GM19467 (cell line): Measurements from ENCODE around the gene GPS1.

ENCODE experiments used
- ATAC-seq: cut with Tn5 transposase; IDR thresholded peaks from one replicate; pipeline ENCODE4 v1.9.1; 2021; ENCODE audit warnings: mild to moderate bottlenecking, moderate library complexity; ENCODE audit not compliant: unreplicated experiment

Gene GPS1

DNA sequence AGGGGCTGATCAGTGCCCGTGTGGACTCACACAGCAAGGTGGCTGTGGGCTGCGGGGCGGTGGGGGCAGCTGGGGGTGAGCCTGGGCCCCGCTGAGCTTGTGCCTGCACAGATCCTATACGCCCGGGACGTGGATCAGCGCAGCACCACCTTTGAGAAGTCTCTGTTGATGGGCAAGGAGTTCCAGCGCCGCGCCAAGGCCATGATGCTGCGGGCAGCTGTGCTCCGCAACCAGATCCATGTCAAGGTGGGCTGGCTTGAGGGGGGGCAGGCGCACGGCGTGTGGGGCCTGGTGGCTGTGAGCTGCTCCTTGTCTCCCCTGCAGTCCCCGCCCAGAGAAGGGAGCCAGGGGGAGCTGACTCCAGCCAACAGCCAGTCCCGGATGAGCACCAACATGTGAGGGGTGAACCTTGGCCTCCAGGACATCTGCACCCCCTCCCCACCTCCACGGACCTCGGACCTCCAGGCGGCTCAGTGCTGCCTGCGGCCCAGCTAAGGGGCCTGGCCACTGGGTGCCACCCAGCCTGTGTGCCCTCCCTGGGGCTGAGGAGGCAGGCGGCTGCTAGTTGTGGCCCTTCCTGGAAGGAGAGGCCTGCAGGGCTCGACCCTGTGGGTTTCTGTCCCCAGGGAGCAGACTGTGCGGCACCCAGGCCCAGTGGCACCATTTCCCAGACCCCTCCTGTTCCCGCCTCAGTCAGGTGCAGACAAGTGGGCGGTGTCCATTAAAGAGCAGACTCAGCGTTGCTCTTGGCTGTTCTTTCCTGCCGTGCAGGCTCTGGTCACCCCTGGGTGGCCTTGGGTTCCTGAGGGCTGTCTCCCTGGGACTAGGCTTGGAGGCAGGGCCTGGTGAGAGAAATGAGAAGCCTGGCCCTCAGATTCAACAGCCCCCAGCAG, 5.3 kb downstream of the GPS1 start:
- no peak for ATAC-seq

DNA sequence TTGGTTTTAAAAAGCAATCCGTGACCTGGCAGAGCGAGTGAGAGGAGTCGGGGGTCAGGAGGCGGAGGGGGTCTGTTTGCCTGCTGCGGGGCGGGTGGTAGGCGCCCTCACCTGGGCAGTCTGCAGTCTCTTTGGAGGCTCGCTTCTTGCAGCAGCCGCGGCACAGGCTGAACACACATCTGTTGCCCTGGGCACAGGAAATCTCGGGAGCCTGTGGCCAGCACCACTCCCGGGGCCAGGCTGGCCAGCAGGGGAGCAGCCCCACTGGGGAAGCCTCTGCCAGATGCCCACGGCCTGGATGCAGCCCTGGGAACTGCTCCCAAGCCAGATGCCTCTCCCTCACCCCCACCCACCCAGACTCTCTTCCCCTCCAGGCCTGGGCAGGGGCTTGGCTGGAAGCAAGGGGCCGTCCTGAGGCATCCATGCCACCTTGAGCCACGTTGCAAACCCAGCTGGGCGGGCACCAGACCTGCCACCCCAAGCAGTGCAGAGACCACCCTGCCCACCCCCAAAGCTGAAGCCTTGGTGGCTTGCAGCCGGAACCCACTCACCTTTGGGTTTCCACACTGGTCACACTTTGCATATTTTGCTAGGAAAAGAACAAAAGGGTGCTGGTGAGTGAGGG, 6.6 kb downstream of the GPS1 start:
- ATAC-seq = no peak

- no peak for ATAC-seq
These were observed 7.2 kb downstream of the GPS1 start for GRCh38 chr17:82058855-82059249.

- ATAC-seq = no peak
These were observed 7.7 kb downstream of the GPS1 start for GRCh38 chr17:82059272-82060000.

DNA sequence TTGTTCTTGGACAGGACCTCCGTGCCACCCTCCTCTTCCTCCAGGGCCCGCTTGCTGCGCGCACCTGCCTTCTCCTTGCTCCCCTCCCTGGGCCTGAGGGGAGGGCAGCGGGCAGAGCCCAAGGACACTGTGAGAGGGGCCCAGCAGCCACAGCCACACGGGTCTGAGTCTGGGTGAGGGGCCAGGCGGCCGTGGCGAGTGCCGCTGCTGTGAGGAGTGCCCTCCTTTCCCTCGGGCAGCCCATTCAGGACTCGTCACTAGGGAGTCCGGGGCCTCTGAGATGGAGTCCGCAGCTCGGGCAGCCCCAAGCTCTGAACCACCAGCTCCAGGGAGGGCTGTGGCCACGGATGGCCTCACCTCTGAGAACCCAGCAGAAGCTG, 8.3 kb downstream of the GPS1 start:
- ATAC-seq = no peak

DNA sequence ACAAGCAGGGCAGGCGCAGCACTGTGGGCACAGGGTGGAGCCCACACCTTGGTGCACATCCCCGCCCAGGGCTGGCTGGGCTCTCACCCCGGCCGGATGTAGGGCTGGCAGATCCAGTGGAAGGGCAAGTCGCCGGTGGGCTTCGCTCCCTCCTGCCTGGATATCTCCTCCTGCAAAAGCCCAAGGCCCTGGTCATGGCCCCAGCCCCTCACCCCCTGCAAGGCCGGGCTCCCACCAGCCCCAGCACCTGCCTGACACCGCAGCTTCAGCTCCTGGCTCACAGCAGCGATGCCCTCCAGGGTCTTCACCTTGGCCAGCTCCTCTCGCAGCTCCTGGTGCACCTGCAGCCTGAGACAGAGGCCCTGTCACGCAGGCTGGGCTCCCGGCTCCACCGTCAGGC, 8.9 kb downstream of the GPS1 start:
- ATAC-seq = no peak

DNA sequence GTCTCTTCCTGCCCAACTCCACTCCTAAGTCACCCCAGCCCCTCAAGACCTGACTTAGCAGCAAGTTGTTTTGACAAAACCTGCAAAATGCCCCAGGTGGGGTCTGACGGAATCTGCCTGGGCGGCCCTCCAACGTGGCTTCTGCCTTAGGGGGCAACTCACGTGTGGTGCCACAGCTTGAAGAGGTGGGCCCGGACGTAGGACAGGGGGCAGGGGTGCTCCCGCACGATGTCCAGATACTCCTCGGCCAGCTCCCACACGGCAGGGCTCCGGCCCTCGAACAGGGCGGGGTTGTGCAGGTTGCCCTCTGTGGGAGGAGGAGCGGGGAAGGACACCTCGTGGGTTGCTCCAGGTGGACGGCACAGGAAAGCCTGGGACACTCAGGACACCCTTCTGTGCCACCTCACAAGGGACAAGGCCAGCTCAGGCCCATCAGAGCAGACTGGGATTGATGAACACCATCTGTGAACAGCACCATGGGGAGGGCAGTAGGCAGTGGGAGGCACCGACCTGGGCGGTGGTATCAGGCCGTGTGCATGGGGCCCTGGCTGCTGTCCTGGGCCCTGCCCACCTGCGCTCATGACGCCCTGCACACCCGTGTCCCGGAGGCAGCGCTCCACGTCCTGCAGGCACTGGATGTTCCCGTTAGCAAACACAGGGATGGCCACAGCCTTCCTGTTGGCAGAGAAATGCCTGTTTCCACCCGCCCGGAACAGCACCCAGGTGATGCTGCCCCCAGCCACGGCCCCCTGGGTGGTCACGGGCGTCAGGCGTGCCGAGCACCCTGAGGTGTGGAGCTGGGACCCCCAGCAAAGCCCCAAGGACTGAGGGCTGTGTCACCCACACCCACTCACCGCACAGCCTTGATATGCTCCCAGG, 9.6 kb downstream of the GPS1 start:
- ATAC-seq = no peak

GRCh38 chr17:82062076-82062983, 10.6 kb downstream of the GPS1 start:
- ATAC-seq = no peak

DNA sequence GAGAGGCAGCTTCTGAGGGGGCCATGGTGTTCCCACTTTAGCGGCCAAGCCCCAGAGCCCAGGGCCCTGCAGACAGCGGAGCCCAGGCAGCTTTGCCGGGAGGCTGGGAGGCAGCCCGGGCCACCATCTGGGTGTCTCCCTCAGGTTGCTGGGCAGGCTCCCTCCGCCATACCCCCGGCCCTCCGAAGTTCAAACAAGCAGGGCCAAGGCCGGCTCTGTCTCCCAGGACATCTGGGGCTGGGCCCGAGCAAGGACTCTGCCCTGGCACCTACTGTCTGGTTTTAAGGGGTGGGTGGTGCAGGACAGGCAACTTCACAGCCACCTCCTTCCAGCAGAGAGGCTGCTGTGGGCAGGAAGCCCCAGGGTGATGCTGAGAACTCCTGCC, 11.3 kb downstream of the GPS1 start:
- ATAC-seq = no peak

DNA sequence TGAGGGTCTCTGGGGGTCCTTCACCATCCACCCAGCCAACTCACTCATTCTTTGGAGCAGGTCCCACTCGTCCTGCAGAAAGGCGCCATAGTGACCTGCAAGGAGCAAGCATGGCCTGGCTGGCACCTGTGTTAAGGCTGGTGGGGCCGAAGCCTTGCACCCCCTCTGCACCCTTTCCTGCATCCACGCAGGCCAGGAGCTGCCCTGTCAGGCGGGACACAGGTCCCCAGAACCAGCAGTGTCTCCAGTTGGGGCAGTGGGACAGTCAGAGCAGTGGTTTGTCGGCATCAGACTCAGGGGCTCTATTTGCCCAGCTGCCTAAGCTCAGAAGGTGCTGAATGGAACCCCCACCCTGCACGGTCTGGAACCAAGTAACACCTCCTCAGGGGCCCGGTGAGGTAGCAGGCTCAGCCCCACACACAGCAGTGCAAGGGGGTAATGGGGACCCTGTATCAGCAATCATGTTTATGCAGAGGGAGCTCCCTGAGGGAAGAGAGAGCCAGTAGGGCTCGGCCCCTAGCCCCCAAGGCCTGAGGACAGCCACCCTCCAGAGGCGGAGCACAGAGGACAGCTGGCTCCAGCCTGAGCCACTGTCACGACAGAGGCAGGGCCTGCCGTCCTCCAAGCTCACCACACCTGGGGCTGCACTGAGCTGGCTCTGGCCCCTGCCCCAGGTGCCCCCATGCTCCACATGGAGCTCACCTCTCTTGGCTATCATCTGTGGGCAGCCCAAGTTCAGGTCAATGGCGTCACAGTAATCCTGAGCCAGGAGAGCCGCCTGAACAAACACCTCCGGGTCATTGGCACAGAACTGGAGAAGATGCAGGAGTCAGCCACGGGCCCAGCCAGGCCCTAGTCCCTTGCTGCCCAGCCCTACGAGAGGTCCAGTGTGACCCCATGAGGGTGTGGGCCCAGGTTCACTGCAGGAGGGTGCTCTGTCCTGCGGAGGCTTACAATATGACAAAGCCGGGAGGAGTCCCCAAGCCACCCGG, 12.0 kb downstream of the GPS1 start:
- no peak for ATAC-seq

DNA sequence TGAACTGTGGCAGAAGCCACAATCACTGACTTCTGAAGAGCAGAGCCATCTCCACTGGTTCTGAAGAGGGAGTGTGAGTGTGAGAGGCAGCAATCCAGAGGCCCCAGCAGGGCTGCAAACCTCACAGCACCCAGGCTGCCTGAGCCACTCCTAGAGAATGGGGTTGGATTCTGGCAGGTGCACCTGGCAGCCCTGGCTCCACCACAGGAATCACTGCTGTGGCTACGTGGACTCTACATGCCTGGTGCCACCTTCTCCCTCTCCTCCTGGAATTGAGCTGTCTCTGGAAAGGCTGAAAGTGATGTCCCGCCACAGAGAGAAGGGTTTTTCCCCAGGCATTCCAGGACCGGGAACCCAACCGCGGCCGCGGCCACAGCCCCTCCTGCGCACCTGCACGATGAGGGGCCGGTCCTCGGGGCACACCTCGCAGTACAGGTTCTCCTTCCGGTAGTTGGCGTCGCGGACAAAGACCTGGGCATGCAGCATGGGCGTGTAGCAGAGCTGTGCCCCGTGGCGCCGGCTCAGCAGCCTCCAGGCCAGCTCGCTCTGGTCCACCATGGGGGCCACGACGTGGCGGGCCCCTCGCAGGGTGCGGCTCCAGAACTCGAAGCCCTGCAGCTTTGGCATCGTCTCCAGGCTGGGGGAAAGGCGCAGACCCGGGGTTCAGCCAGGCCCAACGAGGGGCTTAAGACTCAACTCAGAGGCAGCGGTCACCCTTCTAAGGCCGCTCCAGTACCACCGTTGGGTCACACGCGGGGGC, 12.9 kb downstream of the GPS1 start:
- no peak for ATAC-seq

- ATAC-seq = peak; percentile 17
These were observed 13.5 kb downstream of the GPS1 start for GRCh38 chr17:82065193-82065637.

GRCh38 chr17:82065638-82066303, 14.1 kb downstream of the GPS1 start, which contains the start of gene DUS1L:
Gene DUS1L, minus strand, starts transcription at chr17:82065804. Its CDS starts 745 bp downstream, at chr17:82065059.
- ATAC-seq = peak; percentile 51

- no peak for ATAC-seq
These were observed 18.9 kb downstream of the GPS1 start for GRCh38 chr17:82070611-82071010.

GRCh38 chr17:82072827-82073226, 21.1 kb downstream of the GPS1 start:
- no peak for ATAC-seq

DNA sequence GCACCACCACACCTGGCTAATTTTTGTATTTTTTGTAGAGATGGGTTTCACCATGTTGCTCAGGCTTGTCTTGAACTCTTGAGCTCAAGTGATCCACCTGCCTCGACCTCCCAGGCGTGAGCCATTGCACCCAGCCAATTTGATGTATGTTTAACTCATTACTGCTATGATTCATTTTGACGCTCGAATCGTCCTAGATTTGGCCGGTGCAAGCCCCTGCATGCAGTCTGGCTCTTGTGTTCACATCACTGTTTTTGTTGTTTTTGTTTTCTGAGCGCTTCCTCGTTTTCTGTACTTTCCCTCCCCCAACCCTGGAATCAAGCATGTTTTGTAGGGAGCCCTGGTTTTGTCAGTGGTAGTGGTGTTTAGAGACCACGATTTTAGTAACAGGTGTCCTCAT, 21.7 kb downstream of the GPS1 start:
- ATAC-seq = no peak
